ENCODE results near the gene SLC22A1. TPM values are rescaled to one million over a fixed set of nuclear protein-coding genes. Genes with fewer than 3 reads are reported as not detected.

The SLC22A1 gene
- total and polyA plus RNA-seq, 4 donors = 0.79 to 1,107 (median 439) TPM

DNA sequence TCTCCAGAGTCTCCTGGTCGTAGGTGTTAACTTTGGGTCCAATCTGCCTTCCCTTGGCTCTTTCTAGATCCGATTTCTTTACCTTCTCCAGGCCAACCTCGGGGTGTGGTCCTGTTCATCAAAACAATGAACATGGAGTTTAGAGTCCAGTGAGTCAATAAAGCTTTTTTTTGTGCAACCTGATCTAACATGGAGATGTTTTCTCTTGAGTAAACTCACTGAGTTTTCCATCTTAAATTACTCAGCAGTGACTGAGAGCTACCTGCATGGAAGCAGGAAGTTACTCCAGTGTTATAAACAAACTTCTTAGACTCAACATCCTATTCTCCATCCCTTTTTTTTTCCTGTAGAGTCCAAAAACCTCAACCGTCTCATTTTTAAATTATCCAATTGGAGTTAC, 14.9 kb upstream of the SLC22A1 start:
- Histone ChIP-seq H3K4me3 (ENCODE audit: low read depth in 1 of 3, low read length in 3 of 3) (no peak overlapping the region), H3K9ac (ENCODE audit: low read depth in 1 of 2, low read length in 2 of 2) (no peak overlapping the region), H3K27ac (ENCODE audit: low read depth in 1 of 2, low read length in 2 of 2) (no peak overlapping the region), H3K36me3 (ENCODE audit: control insufficient read depth in 4 of 4, insufficient read depth in 3 of 4, low read depth in 1 of 4, low read length in 3 of 4) (peaks cover 3 to 29% (median 27%) of the 10 kb centered on the region in 4 donors), H3K4me1 (ENCODE audit: control insufficient read depth in 4 of 4, insufficient read depth in 4 of 4, low read length in 3 of 4) (peaks cover 0 to 13% (median 7%) of the 10 kb centered on the region in 4 donors), H3K27me3 (ENCODE audit: control insufficient read depth in 4 of 4, insufficient read depth in 4 of 4, low read length in 3 of 4) (no peaks in the 10 kb centered on the region), H3K9me3 (ENCODE audit: control insufficient read depth in 4 of 4, low read length in 3 of 4) (no peaks in the 10 kb centered on the region)
- TF ChIP-seq RAD21 (IDR thresholded peaks at IDR 0.05) (no peak), RXRA (IDR thresholded peaks at IDR 0.05) (no peak), GABPA (IDR thresholded peaks at IDR 0.05 in 1 of 2, conservative IDR thresholded peaks at IDR 0.05 in 1 of 2) (no peak), EGR1 (IDR thresholded peaks at IDR 0.05; ENCODE audit: low read depth in 2 of 2) (no peak)
- no peak for DNase-seq (ENCODE audit: low spot score)
- 91% methylated on average over 4 of the region's 4 CpGs for WGBS

DNA sequence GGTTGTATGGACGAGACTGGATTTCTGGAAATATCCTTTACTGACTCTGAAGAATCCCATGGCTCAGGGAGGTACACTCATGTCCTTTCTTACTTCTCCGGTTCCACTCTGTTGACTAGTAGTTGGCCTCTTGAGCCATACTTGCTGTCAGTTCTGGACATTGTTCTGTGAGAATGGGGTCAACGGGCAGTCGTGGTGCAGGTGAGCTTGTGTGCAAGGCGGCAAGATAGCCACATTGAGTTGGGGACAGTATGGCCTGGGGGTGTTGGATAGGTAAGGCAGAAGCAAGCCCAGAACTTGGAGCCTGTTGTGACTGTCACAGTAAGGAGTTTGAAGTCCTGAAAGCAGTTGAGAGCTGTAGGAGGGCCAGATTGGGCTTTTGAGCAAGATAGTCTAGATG, 13.5 kb upstream of the SLC22A1 start:
- DNase-seq (ENCODE audit: low spot score) = no peak
- WGBS = 92% methylated on average over 5 of the region's 5 CpGs
- Histone ChIP-seq H3K4me3 (ENCODE audit: low read depth in 1 of 3, low read length in 3 of 3) (no peak overlapping the region), H3K9me3 (ENCODE audit: control insufficient read depth in 4 of 4, low read length in 3 of 4) (no peaks in the 10 kb centered on the region), H3K36me3 (ENCODE audit: control insufficient read depth in 4 of 4, insufficient read depth in 3 of 4, low read depth in 1 of 4, low read length in 3 of 4) (peaks cover 0 to 28% (median 27%) of the 10 kb centered on the region in 4 donors), H3K27ac (ENCODE audit: low read depth in 1 of 2, low read length in 2 of 2) (no peak overlapping the region), H3K9ac (ENCODE audit: low read depth in 1 of 2, low read length in 2 of 2) (no peak overlapping the region), H3K4me1 (ENCODE audit: control insufficient read depth in 4 of 4, insufficient read depth in 4 of 4, low read length in 3 of 4) (peaks cover 0 to 3% (median 0%) of the 10 kb centered on the region in 4 donors), H3K27me3 (ENCODE audit: control insufficient read depth in 4 of 4, insufficient read depth in 4 of 4, low read length in 3 of 4) (no peaks in the 10 kb centered on the region)
- no peak for TF ChIP-seq RXRA (IDR thresholded peaks at IDR 0.05)
- TF ChIP-seq, protein P1, sequence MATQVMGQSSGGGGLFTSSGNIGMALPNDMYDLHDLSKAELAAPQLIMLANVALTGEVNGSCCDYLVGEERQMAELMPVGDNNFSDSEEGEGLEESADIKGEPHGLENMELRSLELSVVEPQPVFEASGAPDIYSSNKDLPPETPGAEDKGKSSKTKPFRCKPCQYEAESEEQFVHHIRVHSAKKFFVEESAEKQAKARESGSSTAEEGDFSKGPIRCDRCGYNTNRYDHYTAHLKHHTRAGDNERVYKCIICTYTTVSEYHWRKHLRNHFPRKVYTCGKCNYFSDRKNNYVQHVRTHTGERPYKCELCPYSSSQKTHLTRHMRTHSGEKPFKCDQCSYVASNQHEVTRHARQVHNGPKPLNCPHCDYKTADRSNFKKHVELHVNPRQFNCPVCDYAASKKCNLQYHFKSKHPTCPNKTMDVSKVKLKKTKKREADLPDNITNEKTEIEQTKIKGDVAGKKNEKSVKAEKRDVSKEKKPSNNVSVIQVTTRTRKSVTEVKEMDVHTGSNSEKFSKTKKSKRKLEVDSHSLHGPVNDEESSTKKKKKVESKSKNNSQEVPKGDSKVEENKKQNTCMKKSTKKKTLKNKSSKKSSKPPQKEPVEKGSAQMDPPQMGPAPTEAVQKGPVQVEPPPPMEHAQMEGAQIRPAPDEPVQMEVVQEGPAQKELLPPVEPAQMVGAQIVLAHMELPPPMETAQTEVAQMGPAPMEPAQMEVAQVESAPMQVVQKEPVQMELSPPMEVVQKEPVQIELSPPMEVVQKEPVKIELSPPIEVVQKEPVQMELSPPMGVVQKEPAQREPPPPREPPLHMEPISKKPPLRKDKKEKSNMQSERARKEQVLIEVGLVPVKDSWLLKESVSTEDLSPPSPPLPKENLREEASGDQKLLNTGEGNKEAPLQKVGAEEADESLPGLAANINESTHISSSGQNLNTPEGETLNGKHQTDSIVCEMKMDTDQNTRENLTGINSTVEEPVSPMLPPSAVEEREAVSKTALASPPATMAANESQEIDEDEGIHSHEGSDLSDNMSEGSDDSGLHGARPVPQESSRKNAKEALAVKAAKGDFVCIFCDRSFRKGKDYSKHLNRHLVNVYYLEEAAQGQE (IDR thresholded peaks at IDR 0.05) = no peak
- TF ChIP-seq RAD21 (IDR thresholded peaks at IDR 0.05) = no peak
- no peak for TF ChIP-seq FOXA1 (IDR thresholded peaks at IDR 0.05)

DNA sequence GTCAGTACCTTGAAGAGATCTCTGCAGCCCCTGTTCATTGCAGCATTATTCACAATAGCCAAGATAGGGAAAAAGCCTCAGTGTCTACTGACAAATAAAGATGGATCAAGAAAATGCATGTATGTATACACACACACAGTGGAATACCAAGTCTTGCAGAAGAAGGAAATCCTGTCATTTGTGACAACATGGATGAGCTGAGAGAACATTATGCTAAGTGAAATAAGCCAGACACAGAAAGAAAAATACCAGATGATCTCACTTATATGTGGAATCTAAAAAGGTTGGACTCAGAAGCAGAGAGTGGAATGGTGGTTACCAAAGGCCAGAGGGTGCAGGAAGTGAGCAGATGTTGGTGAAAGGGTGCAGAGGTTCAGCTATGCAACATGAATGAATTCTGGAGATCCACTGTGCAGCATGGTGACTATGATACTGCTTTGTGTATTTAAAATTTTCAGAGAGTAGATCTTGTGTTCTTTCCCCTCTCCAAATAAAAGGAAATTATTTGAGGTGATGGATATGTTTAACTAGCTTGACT, 11.0 kb upstream of the SLC22A1 start:
- no peaks in the 10 kb centered on the region for H3K9me3 ChIP-seq (ENCODE audit: control insufficient read depth in 4 of 4, low read length in 3 of 4)
- no peak overlapping the region for H3K4me3 ChIP-seq (ENCODE audit: low read depth in 1 of 3, low read length in 3 of 3)
- no peak overlapping the region for H3K9ac ChIP-seq (ENCODE audit: low read depth in 1 of 2, low read length in 2 of 2)
- no peaks in the 10 kb centered on the region for H3K4me1 ChIP-seq (ENCODE audit: control insufficient read depth in 4 of 4, insufficient read depth in 4 of 4, low read length in 3 of 4)
- H3K27ac ChIP-seq (ENCODE audit: low read depth in 1 of 2, low read length in 2 of 2) = no peak overlapping the region
- peaks cover 0 to 10% (median 6%) of the 10 kb centered on the region in 4 donors for H3K36me3 ChIP-seq (ENCODE audit: control insufficient read depth in 4 of 4, insufficient read depth in 3 of 4, low read depth in 1 of 4, low read length in 3 of 4)
- H3K27me3 ChIP-seq (ENCODE audit: control insufficient read depth in 4 of 4, insufficient read depth in 4 of 4, low read length in 3 of 4) = no peaks in the 10 kb centered on the region
- no peak for DNase-seq (ENCODE audit: low spot score)
- TF ChIP-seq, protein P1 (IDR thresholded peaks at IDR 0.05) = no peak
- TF ChIP-seq JUND (IDR thresholded peaks at IDR 0.05) = no peak
- TF ChIP-seq, protein P2, sequence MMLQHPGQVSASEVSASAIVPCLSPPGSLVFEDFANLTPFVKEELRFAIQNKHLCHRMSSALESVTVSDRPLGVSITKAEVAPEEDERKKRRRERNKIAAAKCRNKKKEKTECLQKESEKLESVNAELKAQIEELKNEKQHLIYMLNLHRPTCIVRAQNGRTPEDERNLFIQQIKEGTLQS (IDR thresholded peaks at IDR 0.05) = no peak
- TF ChIP-seq FOXA1 (IDR thresholded peaks at IDR 0.05) = no peak
- no peak for TF ChIP-seq HNF4G (IDR thresholded peaks at IDR 0.05)
- TF ChIP-seq, protein P3, sequence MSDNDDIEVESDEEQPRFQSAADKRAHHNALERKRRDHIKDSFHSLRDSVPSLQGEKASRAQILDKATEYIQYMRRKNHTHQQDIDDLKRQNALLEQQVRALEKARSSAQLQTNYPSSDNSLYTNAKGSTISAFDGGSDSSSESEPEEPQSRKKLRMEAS (IDR thresholded peaks at IDR 0.05) = no peak
- no peak for TF ChIP-seq GABPA (IDR thresholded peaks at IDR 0.05 in 1 of 2, conservative IDR thresholded peaks at IDR 0.05 in 1 of 2)
- TF ChIP-seq RXRA (IDR thresholded peaks at IDR 0.05) = no peak
- no peak for TF ChIP-seq FOXA2 (IDR thresholded peaks at IDR 0.05)
- TF ChIP-seq RAD21 (IDR thresholded peaks at IDR 0.05) = no peak
- TF ChIP-seq NR2F2 (IDR thresholded peaks at IDR 0.05) = no peak
- no peak for TF ChIP-seq SP1 (IDR thresholded peaks at IDR 0.05)
- TF ChIP-seq, protein P4, sequence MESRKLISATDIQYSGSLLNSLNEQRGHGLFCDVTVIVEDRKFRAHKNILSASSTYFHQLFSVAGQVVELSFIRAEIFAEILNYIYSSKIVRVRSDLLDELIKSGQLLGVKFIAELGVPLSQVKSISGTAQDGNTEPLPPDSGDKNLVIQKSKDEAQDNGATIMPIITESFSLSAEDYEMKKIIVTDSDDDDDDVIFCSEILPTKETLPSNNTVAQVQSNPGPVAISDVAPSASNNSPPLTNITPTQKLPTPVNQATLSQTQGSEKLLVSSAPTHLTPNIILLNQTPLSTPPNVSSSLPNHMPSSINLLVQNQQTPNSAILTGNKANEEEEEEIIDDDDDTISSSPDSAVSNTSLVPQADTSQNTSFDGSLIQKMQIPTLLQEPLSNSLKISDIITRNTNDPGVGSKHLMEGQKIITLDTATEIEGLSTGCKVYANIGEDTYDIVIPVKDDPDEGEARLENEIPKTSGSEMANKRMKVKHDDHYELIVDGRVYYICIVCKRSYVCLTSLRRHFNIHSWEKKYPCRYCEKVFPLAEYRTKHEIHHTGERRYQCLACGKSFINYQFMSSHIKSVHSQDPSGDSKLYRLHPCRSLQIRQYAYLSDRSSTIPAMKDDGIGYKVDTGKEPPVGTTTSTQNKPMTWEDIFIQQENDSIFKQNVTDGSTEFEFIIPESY (IDR thresholded peaks at IDR 0.05) = no peak
- no peak for TF ChIP-seq YY1 (IDR thresholded peaks at IDR 0.05)
- TF ChIP-seq TAF1 (conservative IDR thresholded peaks at IDR 0.05) = no peak
- no peak for TF ChIP-seq EGR1 (IDR thresholded peaks at IDR 0.05; ENCODE audit: low read depth in 2 of 2)
- TF ChIP-seq HNF4A (conservative IDR thresholded peaks at IDR 0.05) = no peak
